Measurements from ENCODE around the gene PON1. TPM values are rescaled to one million over a fixed set of nuclear protein-coding genes. Genes with fewer than 3 reads are reported as not detected.

Gene PON1
- total RNA-seq, 1 donor from 2014 or later, result not detected

- intact Hi-C loops (cut with micrococcal nuclease), result loop anchor here (10.0 kb wide), 1 partner anchor 155 kb away; no protein-coding TSS in a partner anchor
- no peak for DNase-seq
These were observed 4.8 kb downstream of the PON1 start for GRCh38 chr7:95319570-95319969.

DNA sequence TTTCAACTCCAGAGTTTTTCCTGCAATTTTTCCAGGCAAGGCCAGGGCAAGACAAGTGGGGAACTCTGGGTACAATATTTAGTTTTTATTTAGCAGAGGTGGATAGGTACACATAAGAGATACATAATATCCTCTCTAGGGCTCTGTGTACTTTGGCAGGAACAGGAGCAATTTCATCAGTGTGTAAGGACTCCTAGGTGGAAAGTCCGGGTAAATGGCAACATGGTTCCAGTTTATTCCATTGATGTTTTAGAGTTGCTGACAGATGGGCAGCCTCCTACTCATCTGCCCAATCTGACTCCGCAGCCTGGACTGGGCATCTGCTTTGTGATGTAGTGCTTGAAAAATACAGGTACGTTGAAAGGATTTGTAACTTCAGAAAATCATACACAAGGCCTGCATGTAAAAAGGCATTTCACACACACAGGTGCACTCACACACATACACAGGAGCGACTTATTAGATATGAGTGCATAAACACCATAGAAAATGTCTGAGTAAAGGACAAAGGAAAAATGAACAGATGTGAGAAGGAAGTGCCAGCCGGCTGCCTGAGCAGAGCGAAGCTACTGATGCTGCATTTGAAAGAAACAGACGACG lies 5.7 kb downstream of the PON1 start:
- ATAC-seq, result no peak
- DNase-seq, result no peak
- intact Hi-C loops (cut with micrococcal nuclease), result loop anchor here (10.0 kb wide), 1 partner anchor 156 kb away; no protein-coding TSS in a partner anchor

More at GRCh38 chr7:95319570-95319969, 4.8 kb downstream of the PON1 start:
- ATAC-seq, result no peak

GRCh38 chr7:95317966-95318365 lies 6.4 kb downstream of the PON1 start:
- no peak for ATAC-seq
- intact Hi-C loops (cut with micrococcal nuclease), result loop anchor here (10.0 kb wide), 1 partner anchor 157 kb away; no protein-coding TSS in a partner anchor
- no peak for DNase-seq

DNA sequence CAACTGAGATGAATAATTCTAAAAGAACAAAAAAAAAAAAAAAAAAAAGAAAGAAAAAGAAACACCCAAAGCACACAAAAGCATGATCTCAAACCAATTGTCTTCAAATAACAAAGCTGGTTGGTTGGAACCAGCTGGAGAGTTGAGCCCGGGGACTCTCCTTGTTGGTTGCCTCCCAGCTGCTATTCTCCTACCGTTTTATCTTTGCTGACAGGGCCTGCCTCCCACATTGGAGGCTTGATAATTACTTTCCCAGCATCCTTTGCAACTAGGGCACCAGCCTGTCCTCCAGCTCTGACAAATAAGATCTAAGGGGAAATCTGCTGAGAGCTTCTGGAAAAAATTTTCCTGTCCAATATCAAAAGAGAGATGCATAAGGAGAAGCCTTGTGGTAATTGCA lies 6.8 kb downstream of the PON1 start:
- intact Hi-C loops (cut with micrococcal nuclease), result loop anchor here (10.0 kb wide), 1 partner anchor 157 kb away; no protein-coding TSS in a partner anchor
- ATAC-seq, result no peak
- no peak for DNase-seq

- intact Hi-C loops (cut with micrococcal nuclease), result loop anchor here (10.0 kb wide), 1 partner anchor 158 kb away; no protein-coding TSS in a partner anchor
- no peak for ATAC-seq
- DNase-seq, result no peak
These were observed 7.7 kb downstream of the PON1 start for GRCh38 chr7:95316588-95316987.

GRCh38 chr7:95312561-95312960 lies 11.8 kb downstream of the PON1 start:
- intact Hi-C loops (cut with micrococcal nuclease), result loop anchor here (10.0 kb wide), 1 partner anchor 162 kb away; no protein-coding TSS in a partner anchor
- DNase-seq, result no peak
- ATAC-seq, result no peak

GRCh38 chr7:95311389-95311788 lies 12.9 kb downstream of the PON1 start:
- DNase-seq (no peak), ATAC-seq (no peak)
- intact Hi-C loops (cut with micrococcal nuclease), result loop anchor here (10.0 kb wide), 1 partner anchor 163 kb away; no protein-coding TSS in a partner anchor

- DNase-seq, result no peak
These were observed 14.4 kb downstream of the PON1 start for GRCh38 chr7:95309951-95310350.

GRCh38 chr7:95304990-95305389 lies 19.3 kb downstream of the PON1 start:
- ATAC-seq (no peak), DNase-seq (no peak)
- intact Hi-C loops (cut with micrococcal nuclease), result no loop called here

More at GRCh38 chr7:95309951-95310350, 14.4 kb downstream of the PON1 start:
- no peak for ATAC-seq
- intact Hi-C loops (cut with micrococcal nuclease), result loop anchor here (10.0 kb wide), 1 partner anchor 165 kb away; no protein-coding TSS in a partner anchor

DNA sequence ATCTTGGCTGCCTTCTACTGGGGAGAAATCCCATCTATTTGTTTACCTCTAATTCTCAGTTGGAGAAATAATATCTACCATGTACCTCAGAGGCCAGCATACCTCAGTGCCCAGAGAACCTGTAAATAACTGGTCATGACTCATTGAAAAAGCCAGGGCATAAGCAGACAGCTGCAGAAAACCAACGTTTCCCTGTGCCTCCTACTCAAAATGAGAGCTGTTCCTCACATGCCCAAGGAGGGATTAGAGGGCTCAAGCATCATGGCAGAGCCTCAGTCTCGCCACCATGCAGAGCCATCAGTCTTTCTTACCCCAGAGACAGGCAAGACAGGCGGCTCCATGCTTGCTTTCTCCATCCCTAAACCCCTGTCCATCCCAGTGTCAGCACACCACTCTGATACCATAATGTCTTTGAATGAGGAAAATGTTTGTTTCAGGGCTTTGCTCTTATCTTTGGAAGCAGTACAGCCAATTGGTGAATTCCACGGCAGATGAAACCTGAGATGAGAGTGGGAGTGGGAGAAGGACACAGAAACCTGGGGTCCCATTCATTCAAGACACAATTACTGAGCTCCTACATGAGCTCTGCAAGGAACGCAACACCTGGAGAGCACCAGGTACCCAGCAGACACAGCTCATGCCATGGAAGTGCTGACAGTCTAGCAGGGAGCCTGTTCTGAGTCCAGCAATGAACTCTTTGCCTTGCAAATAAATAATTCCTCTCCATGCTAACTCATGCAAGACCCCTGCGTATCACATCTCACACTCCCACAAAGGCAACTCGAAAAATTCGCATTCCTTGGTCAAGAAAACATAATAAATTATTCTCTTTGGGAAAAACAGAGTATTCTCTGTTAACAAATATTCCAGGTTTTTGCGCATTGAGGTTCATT lies 21.1 kb downstream of the PON1 start:
- ATAC-seq, result no peak
- intact Hi-C loops (cut with micrococcal nuclease), result no loop called here
- DNase-seq, result no peak

DNA sequence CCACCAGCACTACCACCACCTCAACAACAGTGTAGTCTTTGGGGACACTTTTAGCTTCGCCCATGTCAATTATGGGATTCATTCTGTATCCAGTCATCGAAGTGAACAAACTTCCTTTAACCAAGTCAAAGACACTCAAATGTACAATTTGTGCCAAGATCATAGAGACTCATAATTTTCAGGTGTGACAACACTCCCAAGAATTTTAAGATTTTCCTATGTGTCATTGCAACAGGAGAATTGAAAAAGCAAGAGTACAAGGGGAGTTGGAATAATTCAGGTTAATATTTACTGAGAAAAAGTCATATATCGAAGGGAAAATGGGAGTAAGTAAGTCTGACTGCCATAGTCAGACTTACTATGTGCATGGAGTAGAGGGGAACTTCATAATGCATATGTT lies 26.2 kb downstream of the PON1 start:
- no peak for DNase-seq
- intact Hi-C loops (cut with micrococcal nuclease), result no loop called here
- no peak for ATAC-seq

DNA sequence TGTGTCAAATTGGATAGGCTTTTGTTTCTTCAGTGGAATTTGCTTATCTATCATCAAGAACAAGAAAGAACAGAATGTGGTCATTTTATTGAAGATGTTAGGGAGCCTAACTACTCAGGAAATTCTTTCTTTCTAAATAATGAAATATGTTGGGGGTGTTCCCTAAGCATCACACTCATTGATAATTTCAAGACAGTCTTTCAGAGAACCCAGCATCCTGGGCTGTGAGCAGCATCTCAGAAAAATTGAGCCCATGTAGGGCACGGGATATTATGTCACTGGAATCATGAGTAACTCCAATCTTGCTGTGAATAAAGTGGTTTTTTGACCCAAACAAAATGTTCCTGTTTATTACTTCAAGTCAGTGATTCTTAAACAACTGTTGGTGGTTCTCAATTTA lies 27.3 kb downstream of the PON1 start:
- intact Hi-C loops (cut with micrococcal nuclease), result no loop called here
- no peak for ATAC-seq
- no peak for DNase-seq

DNA sequence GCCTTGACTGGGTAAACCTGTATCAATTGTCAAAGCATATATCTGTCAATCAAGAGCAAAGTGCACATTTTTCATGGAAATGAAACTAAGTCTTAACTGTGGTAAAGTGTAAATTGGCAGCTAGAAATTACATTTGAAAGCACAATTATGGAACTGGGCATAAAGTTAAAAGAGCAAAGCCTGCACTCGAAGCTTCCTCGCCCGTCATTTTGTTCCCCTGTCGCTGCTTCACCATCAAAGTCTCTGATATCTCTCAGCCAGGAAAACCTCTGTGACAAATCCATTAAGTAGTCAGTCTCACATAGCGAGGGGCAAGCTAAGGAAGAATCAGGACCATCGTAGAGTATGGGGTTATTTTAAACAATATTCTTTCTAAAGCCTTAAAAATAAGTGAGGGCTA lies 27.9 kb downstream of the PON1 start:
- DNase-seq, result no peak
- intact Hi-C loops (cut with micrococcal nuclease), result no loop called here
- no peak for ATAC-seq

- no peak for DNase-seq
- ATAC-seq, result no peak
- intact Hi-C loops (cut with micrococcal nuclease), result no loop called here
These were observed 28.9 kb downstream of the PON1 start for GRCh38 chr7:95295397-95295796.

GRCh38 chr7:95290166-95290830 lies 34.0 kb downstream of the PON1 start:
- intact Hi-C loops (cut with micrococcal nuclease), result no loop called here
- ATAC-seq, result no peak
- no peak for DNase-seq

- intact Hi-C loops (cut with micrococcal nuclease), result no loop called here
- ATAC-seq, result no peak
- DNase-seq, result no peak
These were observed 38.2 kb downstream of the PON1 start for GRCh38 chr7:95286096-95286495.

DNA sequence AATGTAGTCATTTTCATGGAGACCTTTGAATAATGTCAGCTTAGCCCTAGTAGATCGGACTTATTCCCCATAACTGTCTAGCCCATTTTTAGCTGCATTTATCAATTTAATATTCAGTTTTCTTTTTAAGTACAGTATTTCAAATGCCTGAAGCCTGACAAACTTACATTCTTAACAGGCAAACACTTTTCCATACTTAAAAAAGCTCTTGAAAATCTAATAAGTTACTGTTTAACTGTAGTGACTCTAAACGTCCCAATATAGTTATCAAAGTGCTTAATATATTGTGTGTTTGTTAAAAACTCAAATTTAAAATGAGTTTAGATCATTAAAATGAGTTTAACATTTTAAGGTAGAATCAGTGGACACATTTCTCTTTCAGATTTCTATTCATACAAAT lies 44.9 kb downstream of the PON1 start:
- no peak for ATAC-seq
- intact Hi-C loops (cut with micrococcal nuclease), result no loop called here
- DNase-seq, result no peak

GRCh38 chr7:95276114-95276513 lies 48.2 kb downstream of the PON1 start:
- intact Hi-C loops (cut with micrococcal nuclease), result no loop called here
- ATAC-seq, result no peak
- no peak for DNase-seq

DNA sequence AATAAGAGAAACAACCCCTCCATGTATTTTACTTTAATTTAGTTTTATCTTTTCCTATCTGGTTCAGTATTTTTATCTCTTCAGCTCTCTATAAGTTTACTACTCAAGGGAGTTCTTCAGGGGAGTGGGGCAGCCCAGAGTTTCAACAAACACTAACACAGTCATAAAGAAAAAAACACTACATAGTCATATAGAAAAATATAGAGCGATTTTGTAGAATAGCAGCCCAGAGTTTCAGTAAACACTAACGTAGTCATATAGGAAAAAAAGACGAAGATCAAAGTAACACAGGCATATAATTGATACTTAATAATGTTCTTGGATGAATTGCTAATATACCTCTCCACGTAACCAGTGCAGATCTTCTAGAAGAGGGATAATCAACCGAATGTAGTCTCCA lies 54.7 kb downstream of the PON1 start:
- no peak for ATAC-seq
- intact Hi-C loops (cut with micrococcal nuclease), result no loop called here
- DNase-seq, result no peak

- DNase-seq, result no peak
- no peak for ATAC-seq
- intact Hi-C loops (cut with micrococcal nuclease), result no loop called here
These were observed 56.6 kb downstream of the PON1 start for GRCh38 chr7:95267754-95268153.
